ENCODE results near the gene ESRRA. TPM values are rescaled to one million over a fixed set of nuclear protein-coding genes. Genes with fewer than 3 reads are reported as not detected.

ESRRA gene
- total and polyA plus RNA-seq, 9 donors, result 2.3 to 17.4 (median 11.9) TPM

- TF ChIP-seq EP300 (IDR thresholded peaks at IDR 0.05) (no peak), POLR2A (IDR thresholded peaks at IDR 0.05) (no peak)
- TF ChIP-seq, protein P1, sequence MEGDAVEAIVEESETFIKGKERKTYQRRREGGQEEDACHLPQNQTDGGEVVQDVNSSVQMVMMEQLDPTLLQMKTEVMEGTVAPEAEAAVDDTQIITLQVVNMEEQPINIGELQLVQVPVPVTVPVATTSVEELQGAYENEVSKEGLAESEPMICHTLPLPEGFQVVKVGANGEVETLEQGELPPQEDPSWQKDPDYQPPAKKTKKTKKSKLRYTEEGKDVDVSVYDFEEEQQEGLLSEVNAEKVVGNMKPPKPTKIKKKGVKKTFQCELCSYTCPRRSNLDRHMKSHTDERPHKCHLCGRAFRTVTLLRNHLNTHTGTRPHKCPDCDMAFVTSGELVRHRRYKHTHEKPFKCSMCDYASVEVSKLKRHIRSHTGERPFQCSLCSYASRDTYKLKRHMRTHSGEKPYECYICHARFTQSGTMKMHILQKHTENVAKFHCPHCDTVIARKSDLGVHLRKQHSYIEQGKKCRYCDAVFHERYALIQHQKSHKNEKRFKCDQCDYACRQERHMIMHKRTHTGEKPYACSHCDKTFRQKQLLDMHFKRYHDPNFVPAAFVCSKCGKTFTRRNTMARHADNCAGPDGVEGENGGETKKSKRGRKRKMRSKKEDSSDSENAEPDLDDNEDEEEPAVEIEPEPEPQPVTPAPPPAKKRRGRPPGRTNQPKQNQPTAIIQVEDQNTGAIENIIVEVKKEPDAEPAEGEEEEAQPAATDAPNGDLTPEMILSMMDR (IDR thresholded peaks at IDR 0.05), result no peak
- no peaks in the 10 kb centered on the region for H3K9me3 ChIP-seq
- peaks cover 15% of the 10 kb centered on the region for H3K4me1 ChIP-seq (ENCODE audit: insufficient read depth)
- DNase-seq, result no peak
- no peaks in the 10 kb centered on the region for H3K36me3 ChIP-seq
- intact Hi-C loops (cut with DNase I), result loop anchor here in 1 of 4 donors (5.0 kb wide), 1 partner anchor 43 kb away; the partner anchor contains the start of genes PRDX5 and TRMT112
- peak overlapping the region in 1 of 2 donors; percentile 68 for H3K27ac ChIP-seq
- H3K27me3 ChIP-seq, result no peaks in the 10 kb centered on the region
- peak overlapping the region; percentile 55 for H3K4me3 ChIP-seq
- WGBS, 3 donors, result 64 to 72% (median 66%) methylated on average over 38 of the region's 38 CpGs
These were observed 54.6 kb downstream of the ESRRA start for GRCh38 chr11:64359712-64360445.

DNA sequence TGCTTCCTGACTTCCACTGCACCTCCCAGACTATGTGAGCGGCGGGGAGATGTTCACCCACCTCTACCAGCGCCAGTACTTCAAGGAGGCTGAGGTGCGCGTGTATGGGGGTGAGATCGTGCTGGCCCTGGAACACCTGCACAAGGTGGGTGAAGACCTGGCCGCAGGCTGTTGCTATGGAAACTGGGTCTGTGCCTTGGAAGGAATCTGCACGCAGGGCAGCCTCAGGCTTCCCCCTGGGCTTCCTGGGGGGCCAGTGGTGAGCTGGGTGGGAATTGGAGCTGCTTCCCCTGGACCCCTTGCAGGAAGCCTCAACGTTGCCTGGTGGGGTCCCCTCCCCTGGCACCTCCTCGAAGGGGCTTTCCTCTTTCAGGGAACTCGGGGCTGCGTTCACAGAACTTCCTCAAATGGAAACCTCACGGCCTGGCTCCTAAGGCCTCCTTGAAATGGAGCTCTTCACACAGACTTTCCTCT, 55.2 kb downstream of the ESRRA start:
- intact Hi-C loops (cut with DNase I), result no loop called here
- H3K27ac ChIP-seq, result no peak overlapping the region
- no peak for DNase-seq
- H3K36me3 ChIP-seq, result no peaks in the 10 kb centered on the region
- WGBS, 3 donors, result 78 to 88% (median 82%) methylated on average over 13 of the region's 13 CpGs
- TF ChIP-seq POLR2A (IDR thresholded peaks at IDR 0.05) (no peak), EP300 (IDR thresholded peaks at IDR 0.05) (no peak)
- TF ChIP-seq, protein P1 (IDR thresholded peaks at IDR 0.05), result no peak
- no peak overlapping the region for H3K4me3 ChIP-seq
- H3K4me1 ChIP-seq (ENCODE audit: insufficient read depth), result peaks cover 13% of the 10 kb centered on the region
- H3K27me3 ChIP-seq, result no peaks in the 10 kb centered on the region
- H3K9me3 ChIP-seq, result no peaks in the 10 kb centered on the region

GRCh38 chr11:64361659-64362058, 56.3 kb downstream of the ESRRA start:
- DNase-seq, result no peak
- H3K27me3 ChIP-seq, result no peaks in the 10 kb centered on the region
- 90 to 93% (median 93%) methylated on average over 18 of the region's 18 CpGs for WGBS, 3 donors
- intact Hi-C loops (cut with DNase I), result no loop called here
- TF ChIP-seq EP300 (IDR thresholded peaks at IDR 0.05) (no peak), POLR2A (IDR thresholded peaks at IDR 0.05) (no peak)
- TF ChIP-seq, protein P1 (IDR thresholded peaks at IDR 0.05), result no peak
- H3K4me3 ChIP-seq, result no peak overlapping the region
- H3K27ac ChIP-seq, result no peak overlapping the region
- no peaks in the 10 kb centered on the region for H3K36me3 ChIP-seq
- no peaks in the 10 kb centered on the region for H3K9me3 ChIP-seq
- peaks cover 12% of the 10 kb centered on the region for H3K4me1 ChIP-seq (ENCODE audit: insufficient read depth)

- no peak for DNase-seq
- H3K9me3 ChIP-seq, result no peaks in the 10 kb centered on the region
- no peak overlapping the region for H3K27ac ChIP-seq
- H3K4me1 ChIP-seq (ENCODE audit: insufficient read depth), result peaks cover 12% of the 10 kb centered on the region
- no peaks in the 10 kb centered on the region for H3K36me3 ChIP-seq
- intact Hi-C loops (cut with DNase I), result no loop called here
- WGBS, 3 donors, result 91 to 95% (median 95%) methylated on average over 10 of the region's 10 CpGs
- no peak overlapping the region for H3K4me3 ChIP-seq
- TF ChIP-seq, protein P1 (IDR thresholded peaks at IDR 0.05), result no peak
- TF ChIP-seq EP300 (IDR thresholded peaks at IDR 0.05) (no peak), POLR2A (IDR thresholded peaks at IDR 0.05) (no peak)
- H3K27me3 ChIP-seq, result no peaks in the 10 kb centered on the region
These were observed 57.0 kb downstream of the ESRRA start for GRCh38 chr11:64362339-64362738.
